IMR-90 (cell line): ENCODE measurements around the gene ZNF606. TPM values are rescaled to one million over a fixed set of nuclear protein-coding genes. Genes with fewer than 3 reads are reported as not detected.
A peak's percentile ranks its signal among the peaks of the same experiment; 100 is the strongest.

Experiments used
- ATAC-seq: fragments of 200-7000 bp; cut with Tn5 transposase; 2 replicates; pipeline ENCODE4 v1.9.1; 2020; ENCODE audit warnings: low read depth, mild to moderate bottlenecking, moderate library complexity
- BruUV-seq: library from RNA; stranded (reverse); fragments of 400-500 nt; replicated peaks from 2 replicates; lab custom pipeline; 2021; lab: Mats Ljungman, UMichigan
- CTCF ChIA-PET: fragments of 300-600 bp; formaldehyde crosslinking; extraction: SDS; loops from one replicate; lab custom pipeline; 2021; ENCODE audit warnings: antibody characterized with exemption; lab: Yijun Ruan, JAX
- POLR2A ChIA-PET: fragments of 300-600 bp; sonication (Branson Sonifier 250); formaldehyde crosslinking; loops from one replicate; lab custom pipeline; 2022; ENCODE audit warnings: antibody characterized with exemption; ENCODE audit not compliant: unreplicated experiment; lab: Charles Lee
- DNase-seq: peaks from one replicate; pipeline ENCODE4 v3.0.0; 2013
- H2AFZ ChIP-seq: replicated peaks from 2 replicates; pipeline ENCODE3; 2013; ENCODE audit warnings: low read length, mild to moderate bottlenecking; ENCODE audit not compliant: poor library complexity
- H2AK5ac ChIP-seq: 2 replicates; pipeline ENCODE4 v1.6.1; 2013; ENCODE audit warnings: low read depth, low read length, inconsistent platforms
- H2AK9ac ChIP-seq: replicated peaks from 2 replicates; pipeline ENCODE3; 2013; ENCODE audit warnings: mild to moderate bottlenecking, low read depth, low read length, moderate library complexity; ENCODE audit not compliant: poor library complexity
- H2BK120ac ChIP-seq: 2 replicates; pipeline ENCODE4 v1.6.1; 2013; ENCODE audit warnings: low read depth, low read length, inconsistent platforms
- H2BK15ac ChIP-seq: 3 replicates; pipeline ENCODE4 v1.6.1; 2013; ENCODE audit warnings: low read depth, low read length, inconsistent platforms
- H2BK20ac ChIP-seq: 2 replicates; pipeline ENCODE4 v1.6.1; 2013; ENCODE audit warnings: low read depth, mild to moderate bottlenecking, inconsistent platforms, low read length, moderate library complexity
- H2BK5ac ChIP-seq: 2 replicates; pipeline ENCODE4 v1.6.1; 2013; ENCODE audit warnings: mild to moderate bottlenecking, low read depth, low read length, inconsistent platforms; ENCODE audit not compliant: poor library complexity, severe bottlenecking
- H3K14ac ChIP-seq: replicated peaks from 2 replicates; pipeline ENCODE4 v1.6.1; 2013; ENCODE audit warnings: low read depth, low read length, inconsistent platforms
- H3K18ac ChIP-seq: 2 replicates; pipeline ENCODE4 v1.6.1; 2013; ENCODE audit warnings: low read depth, low read length, control low read depth
- H3K23ac ChIP-seq: 2 replicates; pipeline ENCODE4 v1.6.1; 2013; ENCODE audit warnings: low read depth, low read length, inconsistent platforms
- H3K27ac ChIP-seq: 2 replicates; pipeline ENCODE4 v1.5.1; 2013; ENCODE audit warnings: mild to moderate bottlenecking, control low read depth, low read length; ENCODE audit not compliant: insufficient read depth
- H3K27me3 ChIP-seq: 2 replicates; pipeline ENCODE4 v1.6.1; 2013; ENCODE audit warnings: low read length; ENCODE audit not compliant: control insufficient read depth, insufficient read depth
- H3K36me3 ChIP-seq: 2 replicates; pipeline ENCODE4 v1.6.1; 2013; ENCODE audit warnings: low read length, mixed read lengths; ENCODE audit not compliant: control insufficient read depth, insufficient read depth
- H3K4ac ChIP-seq: 2 replicates; pipeline ENCODE4 v1.6.1; 2013; ENCODE audit warnings: low read depth, low read length, inconsistent platforms
- H3K4me1 ChIP-seq: 2 replicates; pipeline ENCODE4 v1.6.1; 2013; ENCODE audit warnings: low read length, mixed read lengths; ENCODE audit not compliant: control insufficient read depth, insufficient read depth
- H3K4me2 ChIP-seq: 2 replicates; pipeline ENCODE4 v1.6.1; 2013; ENCODE audit warnings: low read depth, mild to moderate bottlenecking, control low read depth, low read length, moderate library complexity
- H3K4me3 ChIP-seq: 2 replicates; pipeline ENCODE4 v1.5.1; 2013; ENCODE audit warnings: low read depth, mild to moderate bottlenecking, control low read depth, low read length, moderate library complexity; ENCODE audit not compliant: insufficient read depth
- H3K56ac ChIP-seq: 2 replicates; pipeline ENCODE4 v1.6.1; 2013; ENCODE audit warnings: low read length, inconsistent platforms; ENCODE audit not compliant: insufficient read depth; ENCODE audit errors: extremely low read depth
- H3K79me1 ChIP-seq, 2 experiments: 2 replicates each; pipeline ENCODE4 v1.6.1; 2013; ENCODE audit warnings: low read length in 2 of 2, inconsistent platforms in 1 of 2, low read depth in 1 of 2
- H3K9ac ChIP-seq: 2 replicates; pipeline ENCODE4 v1.6.1; 2013; ENCODE audit warnings: low read depth, low read length, control low read depth
- H3K9me1 ChIP-seq: 2 replicates; pipeline ENCODE4 v1.6.1; 2013; ENCODE audit warnings: low read length, inconsistent platforms; ENCODE audit not compliant: insufficient read depth
- H3K9me3 ChIP-seq: 2 replicates; pipeline ENCODE4 v1.6.1; 2013; ENCODE audit warnings: low read length; ENCODE audit not compliant: control insufficient read depth, insufficient read depth
- H4K20me1 ChIP-seq: 2 replicates; pipeline ENCODE4 v1.6.1; 2013; ENCODE audit warnings: low read length, inconsistent platforms; ENCODE audit not compliant: insufficient read depth
- H4K5ac ChIP-seq: 2 replicates; pipeline ENCODE4 v1.6.1; 2013; ENCODE audit warnings: mild to moderate bottlenecking, low read depth, low read length, control low read depth
- H4K8ac ChIP-seq, 2 experiments: 2 replicates each; pipeline ENCODE4 v1.6.1; 2013; ENCODE audit warnings: low read depth in 2 of 2, low read length in 2 of 2, control low read depth in 1 of 2, inconsistent platforms in 1 of 2
- H4K91ac ChIP-seq: 2 replicates; pipeline ENCODE4 v1.6.1; 2013; ENCODE audit warnings: low read depth, low read length, inconsistent platforms; ENCODE audit not compliant: insufficient read depth
- ELK1 ChIP-seq: fragments of 150-350 bp; IDR thresholded peaks from 2 replicates; pipeline ENCODE4 v1.6.1; 2016; ENCODE audit warnings: low read depth, mild to moderate bottlenecking, low read length, moderate library complexity, borderline replicate concordance
- POLR2A ChIP-seq: IDR thresholded peaks from 2 replicates; pipeline ENCODE4 v1.6.1; 2012; ENCODE audit warnings: mild to moderate bottlenecking, low read depth, low read length
- SMC3 ChIP-seq: fragments of 150-350 bp; IDR thresholded peaks from 2 replicates; pipeline ENCODE4 v1.6.1; 2016; ENCODE audit warnings: low read depth, mild to moderate bottlenecking, antibody characterized with exemption, low read length, moderate library complexity
- USF2 ChIP-seq: fragments of 150-350 bp; IDR thresholded peaks from 2 replicates; pipeline ENCODE4 v1.6.1; 2017; ENCODE audit warnings: mild to moderate bottlenecking, antibody characterized with exemption, low read length, low read depth
- WGBS, 2 experiments: methylation state at CpG; one replicate each; pipeline versions ENCODE4 v1.1.5 to v1.1.7; 2013; ENCODE audit warnings: missing lambda C conversion rate in 2 of 2; ENCODE audit not compliant: insufficient read length in 1 of 2; ENCODE audit errors: extremely low coverage in 2 of 2; 5-methylcytosine and 5-hydroxymethylcytosine counted together
- dilution Hi-C: fragments of 300-500 bp; cut with HindIII; formaldehyde crosslinking; loops from one replicate; pipeline ENCODE4 v1.14.3; 2018; ENCODE audit warnings: low sequenced_read_pairs; ENCODE audit not compliant: unreplicated experiment
- in situ Hi-C: fragments of 300-500 bp; cut with MboI; formaldehyde crosslinking; loops from 3 replicates; pipeline ENCODE4 v1.14.3; 2019; ENCODE audit warnings: low sequenced_read_pairs, inconsistent platforms, mixed read lengths
- intact Hi-C: fragments of 100-400 bp; cut with micrococcal nuclease; formaldehyde crosslinking; loops from 2 replicates; pipeline ENCODE4 v1.10.0; 2022
- polyA plus RNA-seq, 3 experiments: library from polyadenylated mRNA; depleted of rRNA; stranded (reverse); fragments of >200 nt; gene quantifications; 2 replicates each; pipeline ENCODE4 v1.2.3, GENCODE V29; 2012; ENCODE audit warnings: low replicate concordance in 1 of 3
- total RNA-seq: library from RNA; depleted of rRNA; stranded (reverse); fragments of >200 nt; gene quantifications from 2 replicates; pipeline ENCODE4 v1.2.3, GENCODE V29; 2012

The ZNF606 gene
- total and polyA plus RNA-seq, 2 of the 4 experiments (the other 2 are of a cell fraction): 4.3 to 9.0 TPM

GRCh38 chr19:57934820-57935665 lies 67.6 kb downstream of the ZNF606 start, which contains the start of gene ZNF418:
ZNF418 (minus strand) TSS chr19:57935402; CDS start chr19:57933822, 1,580 bp downstream.
- Histone ChIP-seq H3K36me3 (peaks cover 16% of the 10 kb centered on the region), H3K27ac (peak within 1 kb of the TSS; percentile 33; the same call in 1 of the 2 replicates), H2AK9ac (peak within 1 kb of the TSS; percentile 53), H2BK120ac (no peak within 1 kb of the TSS), H2BK5ac (no peak within 1 kb of the TSS), H3K4me2 (peak within 1 kb of the TSS; percentile 68), H3K9me1 (no peaks in the 10 kb centered on the region), H2BK20ac (no peak within 1 kb of the TSS), H4K8ac (peak within 1 kb of the TSS; percentile 45 to 62; a peak in 2 of 4 replicates), H3K27me3 (no peaks in the 10 kb centered on the region), H3K9me3 (peaks cover 30% of the 10 kb centered on the region), H3K4me3 (peak within 1 kb of the TSS; percentile 66), H3K18ac (no peak within 1 kb of the TSS), H3K9ac (peak within 1 kb of the TSS; percentile 73), H3K56ac (no peak within 1 kb of the TSS), H3K4ac (peak within 1 kb of the TSS; percentile 39), H2AFZ (peak within 1 kb of the TSS; percentile 90), H3K79me1 (peaks cover 8 to 16% of the 10 kb centered on the region in 2 experiments), H4K5ac (no peak within 1 kb of the TSS), H2BK15ac (no peak within 1 kb of the TSS), H4K91ac (0 out of 2 replicates have a peak within 1 kb of the TSS, but pooled peaks have one; percentile 15), H4K20me1 (no peaks in the 10 kb centered on the region), H3K4me1 (peaks cover 2% of the 10 kb centered on the region; the same call in 1 of the 2 replicates), H2AK5ac (no peak within 1 kb of the TSS; the same call in none of the 2 replicates), H3K23ac (no peak within 1 kb of the TSS), H3K14ac (peak within 1 kb of the TSS; percentile 21; the same call in 1 of the 2 replicates)
- dilution Hi-C loops: no loop called here
- in situ Hi-C loops: no loop called here
- peak; percentile 84 for DNase-seq
- no TSS peak for BruUV-seq
- ChIA-PET POLR2A (no interaction called here), CTCF (interaction anchor here (0.6 to 1.0 kb wide), 2 partner anchors 10 to 13 kb away, joined by 3 to 4 read pairs; no protein-coding TSS in a partner anchor)
- intact Hi-C loops: no loop called here
- 5% methylated on average over 11 of the region's 54 CpGs; no CpG with 5 or more reads in 1 of the 2 experiments for WGBS, 2 experiments
- no peak for TF ChIP-seq SMC3
- TF ChIP-seq POLR2A: no peak
- no peak for TF ChIP-seq USF2
- TF ChIP-seq ELK1: no peak
- peak; percentile 100 for ATAC-seq
